HG02588 (cell line): ENCODE results near the gene NEURL1B.
"Not testable (repeated sequence)": the region's sequence is repeated elsewhere in the genome, so short reads cannot be mapped to it uniquely, and the experiment has no call there.

Experiments
- ATAC-seq: cut with Tn5 transposase; IDR thresholded peaks from one replicate; pipeline ENCODE4 v1.9.1; 2021; ENCODE audit warnings: mild to moderate bottlenecking, moderate library complexity; ENCODE audit not compliant: unreplicated experiment

The NEURL1B gene

GRCh38 chr5:172694061-172694460 lies 53.0 kb downstream of the NEURL1B start:
- no peak for ATAC-seq

- no peak for ATAC-seq
These were observed 53.5 kb downstream of the NEURL1B start for GRCh38 chr5:172694541-172694940.

- ATAC-seq = no peak
These were observed 54.4 kb downstream of the NEURL1B start for GRCh38 chr5:172695232-172696054.

GRCh38 chr5:172696171-172696849 lies 55.2 kb downstream of the NEURL1B start:
- no peak for ATAC-seq

- peak; percentile 74 for ATAC-seq
These were observed 56.4 kb downstream of the NEURL1B start for GRCh38 chr5:172697123-172698121.

- ATAC-seq = no peak
These were observed 58.4 kb downstream of the NEURL1B start for GRCh38 chr5:172699423-172699822.

- no peak for ATAC-seq
These were observed 58.9 kb downstream of the NEURL1B start for GRCh38 chr5:172699999-172700364.

GRCh38 chr5:172700365-172701290 lies 59.6 kb downstream of the NEURL1B start:
- no peak for ATAC-seq

GRCh38 chr5:172701291-172701656 lies 60.2 kb downstream of the NEURL1B start:
- ATAC-seq = no peak

- ATAC-seq = no peak
These were observed 62.9 kb downstream of the NEURL1B start for GRCh38 chr5:172703952-172704351.

- ATAC-seq = no peak
These were observed 64.6 kb downstream of the NEURL1B start for GRCh38 chr5:172705576-172706084.

- ATAC-seq = no peak
These were observed 65.7 kb downstream of the NEURL1B start for GRCh38 chr5:172706796-172707195.

- ATAC-seq = no peak
These were observed 66.5 kb downstream of the NEURL1B start for GRCh38 chr5:172707285-172708182.

- ATAC-seq = no peak
These were observed 67.1 kb downstream of the NEURL1B start for GRCh38 chr5:172708183-172708505.

- ATAC-seq = no peak
These were observed 69.6 kb downstream of the NEURL1B start for GRCh38 chr5:172710676-172711075.

- not testable (repeated sequence) for ATAC-seq
These were observed 70.3 kb downstream of the NEURL1B start for GRCh38 chr5:172711321-172711861.

- no peak for ATAC-seq
These were observed 71.5 kb downstream of the NEURL1B start for GRCh38 chr5:172712610-172713009.

GRCh38 chr5:172713113-172713808 lies 72.2 kb downstream of the NEURL1B start:
- no peak for ATAC-seq
